ENCODE data around the gene P2RY1.

Gene P2RY1

GRCh38 chr3:152828075-152828840, 6.7 kb upstream of the P2RY1 start:
- H4K20me1 ChIP-seq (ENCODE audit: insufficient read depth, low read length): no peaks in the 10 kb centered on the region
- H3K4me1 ChIP-seq (ENCODE audit: insufficient read depth, low read length): no peaks in the 10 kb centered on the region
- no peak overlapping the region for H3K4me3 ChIP-seq (ENCODE audit: low read depth in 1 of 2, low read length in 2 of 2)
- H2AFZ ChIP-seq (ENCODE audit: low read depth, low read length): no peak overlapping the region
- H3K4me2 ChIP-seq (ENCODE audit: insufficient read depth, low read length): no peak overlapping the region
- no peaks in the 10 kb centered on the region for H3K79me2 ChIP-seq (ENCODE audit: insufficient read depth, low read length)
- H3K9ac ChIP-seq (ENCODE audit: low read depth, low read length): no peak overlapping the region
- H3K27me3 ChIP-seq (ENCODE audit: insufficient read depth, low read length, poor library complexity): no peaks in the 10 kb centered on the region
- no peaks in the 10 kb centered on the region for H3K36me3 ChIP-seq (ENCODE audit: insufficient read depth, low read length)
- no peaks in the 10 kb centered on the region for H3K9me3 ChIP-seq (ENCODE audit: insufficient read depth, low read length, severe bottlenecking)
- no peak for ATAC-seq (ENCODE audit: insufficient read depth, low read depth)
- H3K27ac ChIP-seq (ENCODE audit: low read length): no peak overlapping the region
- DNase-seq: no peak
- TF ChIP-seq CTCF (IDR thresholded peaks at IDR 0.05; ENCODE audit: borderline replicate concordance, extremely low read depth, low read length, poor library complexity, severe bottlenecking): no peak
- no peak for TF ChIP-seq EZH2 (IDR thresholded peaks at IDR 0.05; ENCODE audit: borderline replicate concordance, low read depth, low read length, severe bottlenecking)

DNA sequence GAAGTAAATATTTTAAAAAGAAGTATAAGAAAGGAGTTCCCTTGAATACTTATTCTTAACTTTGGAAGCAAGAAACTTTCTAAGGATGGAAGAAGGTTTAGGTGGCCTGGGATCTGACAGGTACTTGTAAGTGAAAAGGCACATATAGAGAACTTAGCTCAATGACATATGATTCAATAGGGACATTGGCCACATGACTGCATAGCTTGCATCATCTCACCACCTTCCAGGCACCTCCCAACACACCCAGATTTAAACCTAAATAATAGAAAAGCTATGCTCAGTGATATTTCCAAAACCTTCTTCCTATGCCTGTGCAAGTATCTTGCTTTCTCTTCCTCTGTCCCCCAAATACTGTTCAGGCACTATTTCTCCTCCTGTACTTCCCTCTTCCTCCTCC, 4.7 kb upstream of the P2RY1 start:
- Histone ChIP-seq H3K4me2 (ENCODE audit: insufficient read depth, low read length) (no peak overlapping the region), H3K36me3 (ENCODE audit: insufficient read depth, low read length) (no peaks in the 10 kb centered on the region), H3K27ac (ENCODE audit: low read length) (no peak overlapping the region), H3K27me3 (ENCODE audit: insufficient read depth, low read length, poor library complexity) (no peaks in the 10 kb centered on the region), H3K9ac (ENCODE audit: low read depth, low read length) (no peak overlapping the region), H2AFZ (ENCODE audit: low read depth, low read length) (no peak overlapping the region), H3K9me3 (ENCODE audit: insufficient read depth, low read length, severe bottlenecking) (no peaks in the 10 kb centered on the region), H4K20me1 (ENCODE audit: insufficient read depth, low read length) (no peaks in the 10 kb centered on the region), H3K4me3 (ENCODE audit: low read depth in 1 of 2, low read length in 2 of 2) (no peak overlapping the region), H3K79me2 (ENCODE audit: insufficient read depth, low read length) (no peaks in the 10 kb centered on the region), H3K4me1 (ENCODE audit: insufficient read depth, low read length) (no peaks in the 10 kb centered on the region)
- ATAC-seq (ENCODE audit: insufficient read depth, low read depth) (no peak), DNase-seq (no peak)
- no peak for TF ChIP-seq CTCF (IDR thresholded peaks at IDR 0.05; ENCODE audit: borderline replicate concordance, extremely low read depth, low read length, poor library complexity, severe bottlenecking)
- no peak for TF ChIP-seq EZH2 (IDR thresholded peaks at IDR 0.05; ENCODE audit: borderline replicate concordance, low read depth, low read length, severe bottlenecking)

- H3K4me3 ChIP-seq (ENCODE audit: low read depth in 1 of 2, low read length in 2 of 2): no peak overlapping the region
- no peaks in the 10 kb centered on the region for H3K4me1 ChIP-seq (ENCODE audit: insufficient read depth, low read length)
- H3K9ac ChIP-seq (ENCODE audit: low read depth, low read length): no peak overlapping the region
- no peak overlapping the region for H3K27ac ChIP-seq (ENCODE audit: low read length)
- ATAC-seq (ENCODE audit: insufficient read depth, low read depth) (no peak), DNase-seq (no peak)
- H3K27me3 ChIP-seq (ENCODE audit: insufficient read depth, low read length, poor library complexity): no peaks in the 10 kb centered on the region
- TF ChIP-seq EZH2 (IDR thresholded peaks at IDR 0.05; ENCODE audit: borderline replicate concordance, low read depth, low read length, severe bottlenecking): no peak
- TF ChIP-seq CTCF (IDR thresholded peaks at IDR 0.05; ENCODE audit: borderline replicate concordance, extremely low read depth, low read length, poor library complexity, severe bottlenecking): no peak
- no peak overlapping the region for H3K4me2 ChIP-seq (ENCODE audit: insufficient read depth, low read length)
- no peaks in the 10 kb centered on the region for H3K36me3 ChIP-seq (ENCODE audit: insufficient read depth, low read length)
- no peaks in the 10 kb centered on the region for H3K9me3 ChIP-seq (ENCODE audit: insufficient read depth, low read length, severe bottlenecking)
- H2AFZ ChIP-seq (ENCODE audit: low read depth, low read length): no peak overlapping the region
- H3K79me2 ChIP-seq (ENCODE audit: insufficient read depth, low read length): no peaks in the 10 kb centered on the region
- no peaks in the 10 kb centered on the region for H4K20me1 ChIP-seq (ENCODE audit: insufficient read depth, low read length)
Measured at GRCh38 chr3:152832046-152832445, 2.9 kb upstream of the P2RY1 start.

Measured in DND-41 (cell line).